Naive thymus-derived CD4-positive, alpha-beta T cell (primary cell): Measurements from ENCODE around the gene GORASP2. TPM values are rescaled to one million over a fixed set of nuclear protein-coding genes. Genes with fewer than 3 reads are reported as not detected.

ENCODE experiments used
- ATAC-seq: fragments of 150-1000 bp; cut with Tn5 transposase; 2 replicates; pipeline ENCODE4 v1.10.0; 2021; ENCODE audit warnings: mild to moderate bottlenecking, moderate library complexity
- CTCF ChIA-PET: fragments of 350-600 bp; sonication (Branson Sonifier 250); formaldehyde crosslinking; loops from one replicate; lab custom pipeline; 2021; ENCODE audit warnings: antibody characterized with exemption; lab: Charles Lee
- POLR2A ChIA-PET: fragments of 350-600 bp; sonication (Branson Sonifier 250); formaldehyde crosslinking; loops from one replicate; lab custom pipeline; 2021; ENCODE audit warnings: antibody characterized with exemption, inconsistent platforms; lab: Charles Lee
- DNase-seq, 9 donors: peaks; one replicate each; pipeline versions ENCODE4 v3.0.0 to v3.0.0-alpha.2; 2020 to 2022; ENCODE audit warnings: mixed read lengths in 1 of 9
- H3K27ac ChIP-seq: one replicate; pipeline ENCODE4 v1.7.0; 2013; ENCODE audit warnings: mild to moderate bottlenecking, low read depth, low read length, moderate library complexity
- H3K27me3 ChIP-seq, 2 donors: one replicate each; pipeline ENCODE4 v1.7.0; 2013; ENCODE audit warnings: low read length in 2 of 2, mild to moderate bottlenecking in 2 of 2, moderate library complexity in 2 of 2; ENCODE audit not compliant: control insufficient read depth in 2 of 2, insufficient read depth in 2 of 2
- H3K36me3 ChIP-seq, 3 experiments: 1 replicate in 2 of 3; 2 replicates in 1 of 3; pipeline ENCODE4 v1.7.0; 2013; ENCODE audit warnings: low read length in 3 of 3, mild to moderate bottlenecking in 3 of 3, moderate library complexity in 1 of 3; ENCODE audit not compliant: insufficient read depth in 3 of 3, control insufficient read depth in 2 of 3
- H3K4me1 ChIP-seq, 2 donors: one replicate each; pipeline ENCODE4 v1.7.0; 2013; ENCODE audit warnings: low read length in 2 of 2, mild to moderate bottlenecking in 2 of 2, moderate library complexity in 1 of 2; ENCODE audit not compliant: control insufficient read depth in 2 of 2, insufficient read depth in 2 of 2
- H3K4me3 ChIP-seq: 2 replicates; pipeline ENCODE4 v1.7.0; 2013; ENCODE audit warnings: mild to moderate bottlenecking, low read length
- H3K9me3 ChIP-seq, 3 experiments: 1 replicate in 2 of 3; 2 replicates in 1 of 3; pipeline ENCODE4 v1.7.0; 2013; ENCODE audit warnings: low read length in 3 of 3; ENCODE audit not compliant: control insufficient read depth in 2 of 3
- H3K27ac Mint-ChIP-seq, 9 donors: one replicate each; pipeline ENCODE4 v1.8.0; 2020 to 2022; ENCODE audit warnings: mixed read lengths in 9 of 9, mild to moderate bottlenecking in 8 of 9, moderate library complexity in 5 of 9, inconsistent platforms in 2 of 9
- H3K27me3 Mint-ChIP-seq, 5 donors: one replicate each; pipeline ENCODE4 v1.8.0; 2021 to 2022; ENCODE audit warnings: mixed read lengths in 5 of 5, mild to moderate bottlenecking in 1 of 5
- H3K36me3 Mint-ChIP-seq, 5 donors: one replicate each; pipeline ENCODE4 v1.8.0; 2020 to 2022; ENCODE audit warnings: mixed read lengths in 5 of 5, mild to moderate bottlenecking in 3 of 5, inconsistent platforms in 1 of 5
- H3K4me1 Mint-ChIP-seq, 7 donors: one replicate each; pipeline ENCODE4 v1.8.0; 2020 to 2022; ENCODE audit warnings: mixed read lengths in 7 of 7, mild to moderate bottlenecking in 3 of 7, inconsistent platforms in 1 of 7
- H3K4me3 Mint-ChIP-seq, 10 donors: one replicate each; pipeline ENCODE4 v1.8.0; 2020 to 2022; ENCODE audit warnings: mild to moderate bottlenecking in 10 of 10, mixed read lengths in 10 of 10, moderate library complexity in 6 of 10, inconsistent platforms in 2 of 10
- H3K9me3 Mint-ChIP-seq, 11 donors: one replicate each; pipeline ENCODE4 v1.8.0; 2020 to 2022; ENCODE audit warnings: mixed read lengths in 11 of 11, mild to moderate bottlenecking in 4 of 11, inconsistent platforms in 1 of 11, moderate library complexity in 1 of 11
- intact Hi-C, 2 donors: fragments of 100-400 bp; cut with micrococcal nuclease; formaldehyde crosslinking; loops; one replicate each; pipeline ENCODE4 v1.15.1; 2023
- polyA plus RNA-seq, 2 donors: library from polyadenylated mRNA; unstranded; fragments of 300-500 nt; fragmentation: Illumina TruSeq; gene quantifications; one replicate each; pipeline ENCODE4 v1.2.3, GENCODE V29; 2021
- total RNA-seq, 6 experiments: library from RNA in 5 of 6; stranded (reverse) in 5 of 6; gene quantifications; 1 replicate in 5 of 6; 2 replicates in 1 of 6; pipeline ENCODE4 v1.2.3 and lab custom pipeline; 2021 to 2026

GORASP2 gene
- total and polyA plus RNA-seq, 7 experiments from 2014 or later: 65.2 to 104 (median 77.2) TPM

GRCh38 chr2:170926743-170927297 lies 2.2 kb upstream of the GORASP2 start:
- peaks cover 0 to 21% (median 3%) of the 10 kb centered on the region in 11 donors for H3K9me3 Mint-ChIP-seq
- H3K27ac Mint-ChIP-seq: peak overlapping the region in 6 of 9 donors; percentile 16 to 77 (median 64)
- intact Hi-C loops: loop anchor here (5.0 to 10.0 kb wide), 4 partner anchors 490 to 1452 kb away; partner anchors contain the start of genes BBS5 (in 1 of the 2), FASTKD1 (in 1 of the 2) and UBR3 (in 1 of the 2)

GRCh38 chr2:170928036-170928823 lies 823 bp upstream of the GORASP2 start:
- H3K36me3 Mint-ChIP-seq: peaks cover 0 to 18% (median 3%) of the 10 kb centered on the region in 5 donors
- peak overlapping the region; percentile 84 to 95 (median 92) for H3K27ac Mint-ChIP-seq
- ChIA-PET POLR2A (interaction anchor here (0.6 to 3.1 kb wide), 10 partner anchors 19 to 505 kb away, joined by 3 to 24 read pairs (median 4); partner anchors contain the start of genes DCAF17 and METTL8), CTCF (interaction anchor here (0.6 to 3.0 kb wide), 15 partner anchors 11 to 1285 kb away, joined by 3 to 33 read pairs (median 5); partner anchors contain the start of genes DCAF17 and METTL8)
- Histone ChIP-seq H3K4me1 (peaks cover 18 to 30% of the 10 kb centered on the region in 2 donors), H3K9me3 (peaks cover 0 to 9% (median 0%) of the 10 kb centered on the region in 3 experiments), H3K27ac (peak overlapping the region; percentile 76), H3K36me3 (peaks cover 0 to 5% (median 0%) of the 10 kb centered on the region in 3 experiments), H3K27me3 (no peaks in the 10 kb centered on the region), H3K4me3 (peak overlapping the region; percentile 29)
- peaks cover 0 to 16% (median 2%) of the 10 kb centered on the region in 11 donors for H3K9me3 Mint-ChIP-seq
- intact Hi-C loops: loop anchor here (1.0 to 10.0 kb wide), 15 partner anchors 50 to 1629 kb away; partner anchors contain the start of genes BBS5 (in 2 of the 2), ERICH2 (in 2 of the 2), FASTKD1 (in 2 of the 2) and PDK1 (in 2 of the 2)
- peaks cover 21 to 48% (median 39%) of the 10 kb centered on the region in 7 donors for H3K4me1 Mint-ChIP-seq
- H3K27me3 Mint-ChIP-seq: no peaks in the 10 kb centered on the region
- ATAC-seq (no peak), DNase-seq (peak in 2 of 9 donors; percentile 3)
- H3K4me3 Mint-ChIP-seq: peak overlapping the region; percentile 86 to 97 (median 94)

More at GRCh38 chr2:170926743-170927297, 2.2 kb upstream of the GORASP2 start:
- peaks cover 0 to 9% (median 0%) of the 10 kb centered on the region in 3 experiments for H3K9me3 ChIP-seq
- Mint-ChIP-seq H3K4me3 (peak overlapping the region in 2 of 10 donors; percentile 26 to 33), H3K4me1 (peaks cover 17 to 36% (median 30%) of the 10 kb centered on the region in 7 donors), H3K27me3 (no peaks in the 10 kb centered on the region), H3K36me3 (peaks cover 0 to 16% (median 3%) of the 10 kb centered on the region in 5 donors)
- ChIA-PET POLR2A (interaction anchor here (0.7 kb wide), 1 partner anchor 487 kb away, joined by 3 read pairs; no protein-coding TSS in a partner anchor), CTCF (interaction anchor here (3.0 kb wide), 1 partner anchor 489 kb away, joined by 33 read pairs; no protein-coding TSS in a partner anchor)
- H3K27me3 ChIP-seq: no peaks in the 10 kb centered on the region
- H3K27ac ChIP-seq: no peak overlapping the region
- ATAC-seq (no peak), DNase-seq (no peak)
- peaks cover 18 to 23% of the 10 kb centered on the region in 2 donors for H3K4me1 ChIP-seq
- no peak overlapping the region for H3K4me3 ChIP-seq
- H3K36me3 ChIP-seq: peaks cover 0 to 5% (median 0%) of the 10 kb centered on the region in 3 experiments

GRCh38 chr2:170929686-170930050 lies 615 bp downstream of the GORASP2 start:
- peak overlapping the region; percentile 87 for H3K27ac ChIP-seq
- POLR2A ChIA-PET: interaction anchor here (0.6 to 3.1 kb wide), 12 partner anchors 11 to 1102 kb away, joined by 3 to 24 read pairs (median 4); partner anchors contain the start of genes DCAF17, METTL8 and UBR3
- Mint-ChIP-seq H3K4me3 (peak overlapping the region; percentile 89 to 97 (median 95)), H3K4me1 (peaks cover 26 to 62% (median 50%) of the 10 kb centered on the region in 7 donors), H3K27ac (peak overlapping the region; percentile 93 to 96 (median 95)), H3K9me3 (peaks cover 0 to 11% (median 0%) of the 10 kb centered on the region in 11 donors), H3K27me3 (no peaks in the 10 kb centered on the region), H3K36me3 (peaks cover 0 to 19% (median 3%) of the 10 kb centered on the region in 5 donors)
- CTCF ChIA-PET: interaction anchor here (0.5 to 3.0 kb wide), 14 partner anchors 9 to 1510 kb away, joined by 3 to 33 read pairs (median 6); partner anchors contain the start of genes DCAF17 and METTL8
- intact Hi-C loops: loop anchor here (1.0 to 10.0 kb wide), 19 partner anchors 11 to 1627 kb away; partner anchors contain the start of genes BBS5 (in 2 of the 2), DCAF17 (in 2 of the 2), DYNC1I2 (in 2 of the 2) and ERICH2 (in 2 of the 2)
- H3K27me3 ChIP-seq: no peaks in the 10 kb centered on the region
- H3K4me3 ChIP-seq: peak overlapping the region; percentile 88
- peaks cover 0 to 5% (median 0%) of the 10 kb centered on the region in 3 experiments for H3K36me3 ChIP-seq
- peaks cover 18 to 32% of the 10 kb centered on the region in 2 donors for H3K4me1 ChIP-seq
- ATAC-seq: no peak
- peak in 2 of 9 donors; percentile 31 to 59 for DNase-seq
- H3K9me3 ChIP-seq: no peaks in the 10 kb centered on the region

- Histone ChIP-seq H3K36me3 (peaks cover 0 to 5% (median 0%) of the 10 kb centered on the region in 3 experiments), H3K4me3 (peak overlapping the region; percentile 88), H3K27me3 (no peaks in the 10 kb centered on the region), H3K4me1 (peaks cover 18 to 32% of the 10 kb centered on the region in 2 donors), H3K9me3 (no peaks in the 10 kb centered on the region), H3K27ac (peak overlapping the region; percentile 87)
- Mint-ChIP-seq H3K4me1 (peaks cover 27 to 67% (median 57%) of the 10 kb centered on the region in 7 donors), H3K27ac (peak overlapping the region; percentile 93 to 96 (median 95)), H3K4me3 (peak overlapping the region; percentile 89 to 97 (median 95)), H3K27me3 (no peaks in the 10 kb centered on the region), H3K36me3 (peaks cover 0 to 19% (median 3%) of the 10 kb centered on the region in 5 donors), H3K9me3 (peaks cover 0 to 11% (median 0%) of the 10 kb centered on the region in 11 donors)
- intact Hi-C loops: no loop called here
- ATAC-seq: peak; percentile 39
- ChIA-PET CTCF (interaction anchor here (0.5 to 3.0 kb wide), 15 partner anchors 8 to 957 kb away, joined by 3 to 33 read pairs (median 6); partner anchors contain the start of genes DCAF17 and METTL8), POLR2A (interaction anchor here (0.6 to 3.1 kb wide), 13 partner anchors 8 to 1103 kb away, joined by 3 to 24 read pairs (median 4); partner anchors contain the start of genes DCAF17, METTL8 and UBR3)
- DNase-seq: peak; percentile 22 to 80 (median 70)
Measured at GRCh38 chr2:170930131-170930990, 1.3 kb downstream of the GORASP2 start.

GRCh38 chr2:170930991-170931266 lies 1.9 kb downstream of the GORASP2 start:
- no peak for DNase-seq
- ATAC-seq: no peak
- Histone ChIP-seq H3K27me3 (no peaks in the 10 kb centered on the region), H3K4me1 (peaks cover 18 to 32% of the 10 kb centered on the region in 2 donors), H3K4me3 (peak overlapping the region; percentile 88), H3K27ac (peak overlapping the region; percentile 87), H3K36me3 (peaks cover 0 to 10% (median 0%) of the 10 kb centered on the region in 3 experiments), H3K9me3 (no peaks in the 10 kb centered on the region)
- Mint-ChIP-seq H3K4me3 (peak overlapping the region; percentile 89 to 97 (median 95)), H3K36me3 (peaks cover 0 to 19% (median 3%) of the 10 kb centered on the region in 5 donors), H3K27ac (peak overlapping the region in 6 of 9 donors; percentile 37 to 96 (median 94)), H3K9me3 (peaks cover 0 to 11% (median 0%) of the 10 kb centered on the region in 11 donors), H3K4me1 (peaks cover 33 to 72% (median 63%) of the 10 kb centered on the region in 7 donors), H3K27me3 (no peaks in the 10 kb centered on the region)
- ChIA-PET POLR2A (interaction anchor here (0.7 to 3.1 kb wide), 6 partner anchors 7 to 1104 kb away, joined by 3 to 24 read pairs (median 4); partner anchors contain the start of gene UBR3), CTCF (interaction anchor here (0.5 to 1.8 kb wide), 4 partner anchors 42 to 485 kb away, joined by 3 to 6 read pairs (median 4); no protein-coding TSS in a partner anchor)
- intact Hi-C loops: no loop called here
